Hematopoietic multipotent progenitor cell treated with erythropoietin and hydrocortisone succinate and interleukin-3 and kit ligand, for 6 days (in vitro differentiated cells): ENCODE data around the gene POU6F2.
A peak's percentile ranks its signal among the peaks of the same experiment; 100 is the strongest.
"Not testable (repeated sequence)": the region's sequence is repeated elsewhere in the genome, so short reads cannot be mapped to it uniquely, and the experiment has no call there.

Experiments used
- DNase-seq: peaks from one replicate; pipeline ENCODE4 v3.0.0-alpha.2; 2015

POU6F2 gene, protein sequence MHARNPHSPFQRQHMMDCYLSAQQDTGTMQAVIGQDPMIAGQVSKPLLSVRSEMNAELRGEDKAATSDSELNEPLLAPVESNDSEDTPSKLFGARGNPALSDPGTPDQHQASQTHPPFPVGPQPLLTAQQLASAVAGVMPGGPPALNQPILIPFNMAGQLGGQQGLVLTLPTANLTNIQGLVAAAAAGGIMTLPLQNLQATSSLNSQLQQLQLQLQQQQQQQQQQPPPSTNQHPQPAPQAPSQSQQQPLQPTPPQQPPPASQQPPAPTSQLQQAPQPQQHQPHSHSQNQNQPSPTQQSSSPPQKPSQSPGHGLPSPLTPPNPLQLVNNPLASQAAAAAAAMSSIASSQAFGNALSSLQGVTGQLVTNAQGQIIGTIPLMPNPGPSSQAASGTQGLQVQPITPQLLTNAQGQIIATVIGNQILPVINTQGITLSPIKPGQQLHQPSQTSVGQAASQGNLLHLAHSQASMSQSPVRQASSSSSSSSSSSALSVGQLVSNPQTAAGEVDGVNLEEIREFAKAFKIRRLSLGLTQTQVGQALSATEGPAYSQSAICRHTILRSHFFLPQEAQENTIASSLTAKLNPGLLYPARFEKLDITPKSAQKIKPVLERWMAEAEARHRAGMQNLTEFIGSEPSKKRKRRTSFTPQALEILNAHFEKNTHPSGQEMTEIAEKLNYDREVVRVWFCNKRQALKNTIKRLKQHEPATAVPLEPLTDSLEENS

DNA sequence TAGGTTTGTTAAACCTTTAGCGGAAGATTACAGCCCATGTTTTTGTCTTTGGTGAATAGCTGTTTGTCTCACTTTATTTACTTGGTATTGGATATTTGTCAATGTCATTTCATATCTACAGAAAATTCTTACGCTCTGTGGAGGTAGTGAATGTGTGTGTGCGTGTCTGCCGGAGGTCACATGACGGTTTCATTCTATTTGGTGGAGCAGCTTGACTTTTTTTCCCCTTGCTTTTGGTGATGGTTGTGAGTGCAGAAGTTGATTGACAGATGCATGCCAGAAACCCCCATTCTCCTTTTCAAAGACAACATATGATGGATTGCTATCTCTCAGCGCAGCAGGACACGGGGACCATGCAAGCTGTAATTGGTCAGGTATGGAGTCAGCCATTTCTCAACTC is at the start of gene POU6F2:
TSS of gene POU6F2 (plus strand) at position 225 of the 400 bp plus-strand sequence. CDS start at position 270, 45 bp downstream.
- no peak for DNase-seq

DNA sequence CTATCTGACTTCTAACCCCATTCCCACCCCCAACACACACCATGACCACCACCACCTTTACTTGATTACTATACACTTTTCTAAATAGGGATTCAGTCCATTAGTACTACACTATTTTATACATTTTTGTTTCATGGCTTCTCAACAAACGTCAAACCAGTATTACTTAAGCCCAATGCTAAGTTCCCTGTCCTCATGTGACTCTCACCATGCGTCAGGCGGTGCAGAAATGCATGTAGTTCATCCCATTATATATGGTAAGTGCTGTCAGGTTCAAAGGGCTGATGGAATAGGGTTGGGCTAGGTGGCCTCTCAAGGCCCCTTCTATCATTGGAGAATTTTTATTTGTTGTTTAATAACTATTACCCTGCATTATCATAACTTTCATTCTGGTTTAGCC is 49.2 kb upstream of the POU6F2 start:
- no peak for DNase-seq

DNA sequence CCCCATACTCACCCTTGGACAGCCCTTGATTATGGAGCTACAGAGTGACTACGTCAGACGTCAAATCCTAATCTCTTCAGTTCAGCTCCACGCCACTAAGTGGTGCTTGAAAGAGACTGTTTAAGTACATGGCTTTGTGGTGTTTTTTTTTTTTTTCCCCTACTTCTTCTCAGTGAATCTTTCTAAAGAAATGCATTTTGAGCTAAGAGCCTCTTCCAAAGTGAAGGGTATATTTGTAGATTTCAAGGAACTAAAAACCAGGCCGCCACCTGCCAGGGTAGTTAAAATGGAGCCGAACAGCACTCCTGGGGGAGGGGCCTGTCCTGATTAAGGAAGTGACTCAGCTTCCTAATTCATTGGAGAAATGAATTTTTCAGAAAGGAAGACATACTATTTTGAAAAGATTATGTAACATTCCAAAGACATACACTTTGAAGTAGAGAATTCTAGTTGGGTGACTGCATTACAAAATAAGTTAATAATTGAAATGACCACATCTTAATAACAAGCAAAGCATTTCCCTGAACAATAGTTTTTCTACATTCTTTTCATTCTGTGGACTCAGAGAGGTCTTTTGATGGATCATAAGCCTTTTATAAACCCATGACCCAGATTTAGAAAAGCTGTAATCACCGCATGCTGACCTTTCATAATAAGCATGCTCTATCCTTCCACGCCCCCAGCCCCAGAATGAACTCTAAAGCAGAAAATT is 48.1 kb upstream of the POU6F2 start:
- no peak for DNase-seq

- DNase-seq, result peak; percentile 81
These were observed 45.1 kb upstream of the POU6F2 start for GRCh38 chr7:38932509-38933168.

GRCh38 chr7:38934051-38934450 is 43.7 kb upstream of the POU6F2 start:
- DNase-seq, result no peak

GRCh38 chr7:38934536-38934935 is 43.2 kb upstream of the POU6F2 start:
- DNase-seq, result no peak

DNA sequence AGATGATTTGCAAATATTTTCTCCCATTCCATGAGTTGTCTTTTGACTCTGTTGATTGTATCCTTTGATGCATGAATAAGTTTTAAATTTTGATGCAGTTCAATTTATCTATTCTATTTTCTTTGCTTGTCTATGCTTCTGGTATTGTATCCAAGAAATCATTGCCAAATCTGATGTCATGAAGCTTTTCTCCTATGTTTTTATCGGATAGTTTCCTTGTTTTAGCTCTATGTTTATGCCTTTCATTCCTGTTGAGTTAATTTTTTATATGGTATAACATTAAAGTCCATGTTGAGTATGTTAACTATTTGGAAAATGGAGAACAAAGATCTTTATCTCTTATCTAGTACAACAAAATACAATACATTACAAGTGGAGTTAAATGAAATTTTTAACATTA is 41.1 kb upstream of the POU6F2 start:
- DNase-seq, result no peak

- DNase-seq, result no peak
These were observed 39.7 kb upstream of the POU6F2 start for GRCh38 chr7:38938001-38938485.

DNA sequence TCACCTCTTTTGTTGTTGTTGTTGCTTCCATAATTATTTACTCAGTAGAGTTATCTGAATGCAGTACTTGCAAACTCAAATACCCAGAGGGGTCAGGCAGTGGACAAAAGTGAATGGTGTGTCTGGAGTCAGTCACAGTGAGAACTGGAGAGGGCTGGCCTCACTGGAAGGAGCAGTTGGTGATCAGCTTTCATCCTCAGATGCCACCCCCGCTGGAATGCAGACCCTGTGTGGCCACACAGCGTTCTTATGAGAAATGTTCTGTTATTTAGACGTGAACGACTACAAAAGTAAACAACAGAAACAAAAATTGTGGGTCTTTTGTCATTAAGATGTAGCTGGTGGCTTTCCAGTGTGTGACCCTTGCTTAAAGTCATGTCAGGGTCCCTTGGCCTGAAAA is 39.1 kb upstream of the POU6F2 start:
- DNase-seq, result no peak

- DNase-seq, result no peak
These were observed 36.9 kb upstream of the POU6F2 start for GRCh38 chr7:38940774-38941173.

DNA sequence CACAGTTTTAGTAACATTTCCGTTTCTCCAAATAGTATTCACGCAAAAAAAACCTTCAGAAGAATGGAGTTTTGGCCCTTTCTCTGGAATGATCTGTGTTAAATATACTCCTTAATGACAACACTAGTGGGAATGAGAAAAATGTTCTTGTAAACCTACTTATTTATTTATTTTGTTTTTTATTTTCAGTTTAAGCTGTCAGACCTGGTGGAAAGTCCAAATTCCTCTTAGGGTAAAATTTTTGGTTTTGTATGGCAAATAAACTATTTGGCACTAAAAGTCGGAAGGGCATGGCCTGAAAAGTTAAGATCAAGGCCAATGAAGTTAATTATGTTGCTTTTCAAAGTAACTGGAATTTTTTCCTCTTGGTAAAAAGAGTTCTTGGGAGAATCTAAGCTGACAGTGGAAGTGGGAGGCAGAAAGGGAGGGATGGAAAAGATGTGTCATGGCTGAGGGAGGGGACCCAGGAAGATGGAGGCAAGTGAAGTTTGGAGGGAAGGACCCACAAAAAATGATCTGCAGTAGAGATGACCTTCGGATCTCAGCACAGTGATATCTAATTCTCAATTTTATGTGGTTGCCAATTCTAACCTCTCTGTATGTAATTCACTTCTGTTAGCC is 35.2 kb upstream of the POU6F2 start:
- no peak for DNase-seq

GRCh38 chr7:38947541-38947940 is 30.2 kb upstream of the POU6F2 start:
- DNase-seq, result not testable (repeated sequence)

GRCh38 chr7:38950309-38950708 is 27.4 kb upstream of the POU6F2 start:
- peak; percentile 14 for DNase-seq

DNA sequence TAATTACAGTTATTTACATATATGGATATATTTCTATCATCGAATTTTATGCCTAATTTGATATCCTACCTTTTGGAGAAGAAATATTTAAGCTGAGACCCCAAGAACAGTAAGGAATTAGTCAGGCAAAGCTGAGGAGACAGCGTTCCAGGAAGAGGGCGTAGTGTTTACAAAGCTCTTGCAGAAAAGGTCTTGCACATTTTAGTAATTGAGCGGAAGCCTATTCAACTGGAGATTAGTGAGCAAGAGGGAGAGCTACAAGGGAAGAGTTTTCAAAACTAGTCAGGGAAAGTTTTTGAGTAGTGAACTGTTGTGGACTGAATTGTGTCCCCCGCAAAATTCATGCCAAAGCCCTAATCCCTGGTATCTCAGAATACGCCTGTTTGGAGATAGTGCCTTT is 26.5 kb upstream of the POU6F2 start:
- DNase-seq, result no peak

- DNase-seq, result no peak
These were observed 24.5 kb upstream of the POU6F2 start for GRCh38 chr7:38953227-38953626.

DNA sequence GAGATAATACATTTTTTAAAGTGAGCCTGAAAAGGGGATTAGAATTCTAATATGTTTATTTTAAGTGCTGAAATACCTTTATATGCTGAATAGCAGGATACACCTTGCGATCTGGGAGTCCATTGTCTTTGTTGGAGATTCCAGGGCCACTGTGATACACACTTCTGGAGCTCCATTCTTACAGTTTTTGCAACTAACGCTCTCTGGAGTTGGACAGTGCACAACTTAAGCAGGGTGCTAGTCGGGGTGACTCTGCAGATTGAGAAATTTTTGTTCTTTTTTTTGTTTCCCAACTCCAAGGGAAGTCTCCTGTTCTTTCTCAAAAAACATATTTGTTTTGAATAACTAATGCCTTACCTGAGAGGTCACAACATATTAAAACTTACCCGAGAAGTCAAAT is 23.7 kb upstream of the POU6F2 start:
- no peak for DNase-seq

DNA sequence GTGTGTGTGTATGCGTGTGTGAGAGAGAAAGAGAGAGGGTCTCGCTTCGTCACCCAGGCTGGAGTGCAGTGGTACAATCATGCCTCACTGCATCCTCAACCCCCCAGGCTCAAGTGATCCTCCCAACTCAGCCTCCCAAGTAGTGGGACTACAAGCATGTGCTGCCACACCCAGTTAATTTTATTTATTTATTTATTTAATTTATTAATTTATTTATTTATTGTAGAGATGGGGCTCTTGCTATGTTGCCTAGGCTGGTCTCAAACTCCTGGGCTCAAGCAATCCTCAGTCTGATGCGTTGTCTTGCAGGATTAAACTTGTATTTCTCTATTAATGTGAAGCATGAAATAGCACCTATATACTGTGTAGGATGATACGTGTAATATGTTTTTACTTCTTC is 21.8 kb upstream of the POU6F2 start:
- no peak for DNase-seq

DNA sequence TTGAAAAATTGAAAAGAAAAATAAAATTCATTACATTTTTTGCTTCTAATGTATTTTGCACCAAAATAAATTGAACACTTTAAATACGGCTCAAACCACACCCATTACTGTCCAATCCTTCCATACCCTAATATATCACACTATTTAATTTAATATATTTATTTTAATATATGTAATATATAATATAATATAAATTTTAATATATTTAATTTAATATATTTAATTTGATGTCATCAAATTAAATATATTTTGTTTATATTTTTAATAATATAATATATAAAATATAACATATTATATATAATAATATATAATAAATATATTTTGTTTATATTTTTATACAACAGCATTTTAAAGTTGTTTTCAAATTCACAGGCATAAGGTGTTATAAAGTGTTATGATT is 15.7 kb upstream of the POU6F2 start:
- no peak for DNase-seq

DNA sequence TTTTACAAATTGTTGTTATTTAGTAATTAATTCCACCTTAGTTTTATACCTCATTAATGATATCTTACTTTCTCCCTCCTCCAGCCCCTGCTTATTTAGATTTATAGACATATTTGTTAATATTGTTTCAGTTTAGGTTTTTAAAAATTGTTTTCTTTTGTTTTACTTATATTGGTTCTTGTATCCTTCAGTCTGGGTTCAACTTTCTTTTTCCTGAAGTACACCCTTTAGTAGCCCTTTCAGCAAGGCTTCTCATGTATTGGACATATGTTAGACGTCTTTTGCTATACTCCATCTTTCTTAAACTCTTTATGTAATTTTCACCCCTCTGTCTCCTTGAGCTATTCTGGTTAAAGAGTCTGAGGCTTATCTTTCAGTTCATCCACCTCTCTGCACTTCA is 12.8 kb upstream of the POU6F2 start:
- no peak for DNase-seq

- no peak for DNase-seq
These were observed 3.9 kb upstream of the POU6F2 start for GRCh38 chr7:38973760-38974159.

- DNase-seq, result no peak
These were observed 1.7 kb upstream of the POU6F2 start for GRCh38 chr7:38975944-38976392.

DNA sequence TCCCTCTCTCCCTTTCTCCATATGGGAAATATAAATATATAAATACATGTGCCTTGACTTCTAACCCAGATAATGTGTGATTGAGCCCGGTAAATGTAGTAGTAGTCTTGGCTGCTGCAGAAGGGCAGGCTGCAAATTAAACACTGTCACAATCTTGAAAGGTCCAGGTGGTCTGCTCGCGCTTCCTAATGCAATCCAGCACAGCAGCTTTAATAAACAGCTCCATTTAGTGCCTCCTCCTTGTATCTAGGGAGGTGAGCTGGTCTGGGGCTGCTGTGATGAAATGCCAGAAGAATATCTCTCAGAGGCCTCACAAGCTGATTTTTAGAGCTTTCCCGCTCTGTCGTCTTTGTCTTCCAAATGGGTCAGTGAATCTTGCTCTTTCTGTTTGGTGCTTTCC is 782 bp downstream of the POU6F2 start:
- DNase-seq, result no peak
